K562 (cell line): ENCODE measurements around the gene DHRS11. TPM values are rescaled to one million over a fixed set of nuclear protein-coding genes. Genes with fewer than 3 reads are reported as not detected.

Source experiments
- BCL6 ChIP-seq: fragments of 250-450 bp; sonication (Bioruptor Pico); IDR thresholded peaks from 2 replicates; pipeline ENCODE4 v1.4.0; 2020
- DDX20 ChIP-seq: fragments of 450-650 bp; IDR thresholded peaks from 2 replicates; pipeline ENCODE4 v1.6.1; 2016; ENCODE audit warnings: missing genetic modification characterization, low read depth, mild to moderate bottlenecking, missing compliant biosample characterization, moderate library complexity
- FOSL1 ChIP-seq: fragments of 200-800 bp; sonication (Bioruptor generic); conservative IDR thresholded peaks from 2 replicates; pipeline ENCODE4 v1.6.1; 2016; ENCODE audit warnings: missing genetic modification characterization, missing compliant biosample characterization
- FOXA1 ChIP-seq: fragments of 450-650 bp; IDR thresholded peaks from 2 replicates; pipeline ENCODE4 v1.6.1; 2016; ENCODE audit warnings: mild to moderate bottlenecking, borderline replicate concordance
- KLF1 ChIP-seq: fragments of 450-650 bp; IDR thresholded peaks from 2 replicates; pipeline ENCODE4 v1.6.1; 2016; ENCODE audit warnings: missing genetic modification characterization, missing compliant biosample characterization
- MCM2 ChIP-seq: fragments of 450-650 bp; IDR thresholded peaks from 2 replicates; pipeline ENCODE4 v1.6.1; 2017; ENCODE audit warnings: low read depth, mild to moderate bottlenecking
- NCOA1 ChIP-seq: fragments of 450-650 bp; IDR thresholded peaks from 2 replicates; pipeline ENCODE4 v1.6.1; 2016; ENCODE audit warnings: low read depth
- NCOR1 ChIP-seq: fragments of 450-650 bp; IDR thresholded peaks from 2 replicates; pipeline ENCODE4 v1.6.1; 2016; ENCODE audit warnings: mild to moderate bottlenecking, moderate library complexity
- NFIC ChIP-seq: fragments of 450-650 bp; IDR thresholded peaks from 2 replicates; pipeline ENCODE4 v1.6.1; 2017; ENCODE audit warnings: mild to moderate bottlenecking, inconsistent platforms
- RBM34 ChIP-seq: fragments of 200-400 bp; formaldehyde crosslinking; IDR thresholded peaks from 2 replicates; pipeline ENCODE4 v1.6.1; 2018; ENCODE audit warnings: low read length, borderline replicate concordance; ENCODE audit not compliant: insufficient read depth
- RHOXF2B ChIP-seq: fragments of 250-450 bp; sonication (Bioruptor Pico); conservative IDR thresholded peaks from 2 replicates; pipeline ENCODE4 v1.5.1; 2021
- SMC3 ChIP-seq: conservative IDR thresholded peaks from 2 replicates; pipeline ENCODE4 v1.6.1; 2011; ENCODE audit warnings: low read depth, low read length, improper control_type of control experiment; ENCODE audit not compliant: insufficient read depth
- TARDBP ChIP-seq: fragments of 450-650 bp; IDR thresholded peaks from 2 replicates; pipeline ENCODE4 v1.6.1; 2016
- TGIF2 ChIP-seq: sonication (generic); formaldehyde crosslinking; IDR thresholded peaks from 2 replicates; pipeline ENCODE4 v1.8.1; 2022; ENCODE audit warnings: mild to moderate bottlenecking, missing genetic modification reagents, moderate library complexity
- TOE1 ChIP-seq, 2 experiments: fragments of 450-650 bp in 1 of 2; sonication (generic) in 1 of 2; formaldehyde crosslinking in 1 of 2; IDR thresholded peaks; 2 replicates each; pipeline versions ENCODE4 v1.7.1 to v1.8.0; 2016 to 2022; ENCODE audit warnings: borderline replicate concordance in 2 of 2, mild to moderate bottlenecking in 2 of 2, antibody characterized with exemption in 1 of 2, inconsistent platforms in 1 of 2, low read depth in 1 of 2, missing genetic modification reagents in 1 of 2, moderate library complexity in 1 of 2
- U2AF2 ChIP-seq: fragments of 200-400 bp; formaldehyde crosslinking; optimal IDR thresholded peaks from 2 replicates; pipeline ENCODE3; 2017; ENCODE audit warnings: low read depth, mild to moderate bottlenecking, low read length
- ZNF146 ChIP-seq: IDR thresholded peaks from one replicate; pipeline ENCODE4 v1.6.1; 2018; ENCODE audit warnings: missing compliant biosample characterization; ENCODE audit not compliant: unreplicated experiment
- ZNF431 ChIP-seq: sonication (generic); formaldehyde crosslinking; IDR thresholded peaks from 2 replicates; pipeline ENCODE4 v1.8.0; 2022; ENCODE audit warnings: mild to moderate bottlenecking, missing genetic modification reagents
- ZNF57 ChIP-seq: fragments of 450-650 bp; formaldehyde crosslinking; IDR thresholded peaks from 2 replicates; pipeline ENCODE4 v1.4.0; 2020; ENCODE audit warnings: mild to moderate bottlenecking, moderate library complexity
- ZNF766 ChIP-seq: fragments of 200-800 bp; sonication (Bioruptor generic); conservative IDR thresholded peaks from 2 replicates; pipeline ENCODE4 v1.6.1; 2016; ENCODE audit warnings: missing genetic modification characterization, missing compliant biosample characterization
- ZSCAN32 ChIP-seq: fragments of 450-650 bp; formaldehyde crosslinking; IDR thresholded peaks from 2 replicates; pipeline ENCODE4 v1.4.0; 2020; ENCODE audit warnings: mild to moderate bottlenecking, moderate library complexity
- polyA plus RNA-seq, 8 experiments: library from polyadenylated mRNA; depleted of rRNA in 4 of 8; stranded (reverse) in 5 of 8; unstranded in 3 of 8; fragments of >200 nt; fragmentation: Nextera tagmentation in 2 of 8; fragmentation: Illumina TruSeq in 1 of 8; extraction: Ambion mirVana in 2 of 8; extraction: Trizol in 1 of 8; gene quantifications; 2 replicates each; pipeline versions ENCODE4 v1.2.1 to v1.2.3, GENCODE V29; 2011 to 2014; ENCODE audit warnings: inconsistent platforms in 1 of 8, missing spikeins in 1 of 8
- total RNA-seq, 7 experiments: library from RNA; depleted of rRNA in 6 of 7; stranded (reverse); fragments of >200 nt in 6 of 7; fragmentation: Illumina TruSeq in 2 of 7; extraction: Trizol in 2 of 7; gene quantifications; 2 replicates each; pipeline versions ENCODE4 v1.2.1 to v1.2.3, GENCODE V29; 2011 to 2021; ENCODE audit warnings: low replicate concordance in 1 of 7
- TF ChIP-seq, protein P1 (sequence below), 2 experiments: fragments of 450-650 bp; conservative IDR thresholded peaks; 2 replicates each; pipeline ENCODE4 v1.6.1; 2017; ENCODE audit warnings: mild to moderate bottlenecking in 2 of 2, moderate library complexity in 2 of 2
- TF ChIP-seq, protein P2 (sequence below), 2 experiments: IDR thresholded peaks in 1 of 2; conservative IDR thresholded peaks in 1 of 2; 2 replicates each; pipeline ENCODE4 v1.6.1; 2016; ENCODE audit warnings: low read depth in 2 of 2, mild to moderate bottlenecking in 1 of 2, missing compliant biosample characterization in 1 of 2, missing genetic modification characterization in 1 of 2, moderate library complexity in 1 of 2

The DHRS11 gene
- total and polyA plus RNA-seq, 9 of the 15 experiments (the other 6 are each of a cell fraction or from before 2014, with no cell fraction given), result 15.2 to 123 (median 59.8) TPM

DNA sequence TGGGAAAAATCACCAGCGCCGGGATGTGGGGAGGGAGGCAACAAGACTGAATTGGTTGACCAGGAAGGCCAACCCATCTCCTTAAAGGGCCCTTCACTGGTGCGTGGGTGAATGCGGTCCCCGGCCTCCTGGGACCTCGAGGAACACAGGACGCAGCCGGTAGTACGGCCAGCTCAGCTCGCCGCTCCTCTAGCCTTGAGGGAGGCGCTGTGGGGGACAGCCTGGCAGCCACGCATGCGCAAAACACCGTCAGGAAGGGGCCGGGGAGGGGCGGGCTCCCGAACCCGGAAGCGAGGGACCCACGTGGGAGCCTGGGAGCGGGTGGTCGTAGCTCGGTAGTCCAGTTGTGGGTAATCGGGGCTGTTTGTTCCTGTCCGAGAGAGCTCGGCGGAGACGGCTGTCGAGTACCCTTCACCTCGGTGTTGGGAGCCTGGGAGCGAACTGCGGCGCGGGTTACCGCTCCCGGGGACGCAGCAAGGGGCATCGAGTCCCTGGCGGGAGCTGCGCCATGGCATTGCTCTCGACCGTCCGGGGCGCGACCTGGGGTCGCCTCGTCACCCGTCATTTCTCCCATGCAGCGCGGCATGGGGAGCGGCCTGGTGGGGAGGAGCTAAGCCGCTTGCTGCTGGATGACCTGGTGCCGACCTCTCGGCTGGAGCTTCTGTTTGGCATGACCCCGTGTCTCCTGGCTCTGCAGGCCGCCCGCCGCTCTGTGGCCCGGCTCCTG lies 9.8 kb downstream of the DHRS11 start, which contains the start of gene MRM1 (continued):
- TF ChIP-seq NCOA1 (peak; percentile 70; the same call in 1 of the 2 replicates), ZNF766 (CRISPR knock-in tag) (no peak), FOSL1 (no peak), ZNF57 (CRISPR knock-in tag) (no peak), NCOR1 (no peak), NFIC (no peak), TOE1 (IDR thresholded peaks at IDR 0.05; ENCODE audit: borderline replicate concordance) (peak; percentile 49), TOE1 (CRISPR knock-in tag; IDR thresholded peaks at IDR 0.05; ENCODE audit: borderline replicate concordance, low read depth) (no peak), ZNF146 (CRISPR knock-in tag) (no peak), SMC3 (no peak), RHOXF2B (0 out of 2 replicates have a peak, but pooled peaks have one; percentile 22), TARDBP (0 out of 2 replicates have a peak, but pooled peaks have one; percentile 42), KLF1 (tag) (no peak), DDX20 (tag) (no peak), MCM2 (no peak), FOXA1 (no peak), ZSCAN32 (CRISPR knock-in tag) (no peak), ZNF431 (CRISPR knock-in tag) (0 out of 2 replicates have a peak, but pooled peaks have one; percentile 38), BCL6 (CRISPR knock-in tag) (no peak), TGIF2 (CRISPR knock-in tag) (no peak), RBM34 (no peak), U2AF2 (no peak)
- TF ChIP-seq, protein P1, sequence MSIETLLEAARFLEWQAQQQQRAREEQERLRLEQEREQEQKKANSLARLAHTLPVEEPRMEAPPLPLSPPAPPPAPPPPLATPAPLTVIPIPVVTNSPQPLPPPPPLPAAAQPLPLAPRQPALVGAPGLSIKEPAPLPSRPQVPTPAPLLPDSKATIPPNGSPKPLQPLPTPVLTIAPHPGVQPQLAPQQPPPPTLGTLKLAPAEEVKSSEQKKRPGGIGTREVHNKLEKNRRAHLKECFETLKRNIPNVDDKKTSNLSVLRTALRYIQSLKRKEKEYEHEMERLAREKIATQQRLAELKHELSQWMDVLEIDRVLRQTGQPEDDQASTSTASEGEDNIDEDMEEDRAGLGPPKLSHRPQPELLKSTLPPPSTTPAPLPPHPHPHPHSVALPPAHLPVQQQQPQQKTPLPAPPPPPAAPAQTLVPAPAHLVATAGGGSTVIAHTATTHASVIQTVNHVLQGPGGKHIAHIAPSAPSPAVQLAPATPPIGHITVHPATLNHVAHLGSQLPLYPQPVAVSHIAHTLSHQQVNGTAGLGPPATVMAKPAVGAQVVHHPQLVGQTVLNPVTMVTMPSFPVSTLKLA (conservative IDR thresholded peaks at IDR 0.05), result peak; percentile 95 to 97
- TF ChIP-seq, protein P2, sequence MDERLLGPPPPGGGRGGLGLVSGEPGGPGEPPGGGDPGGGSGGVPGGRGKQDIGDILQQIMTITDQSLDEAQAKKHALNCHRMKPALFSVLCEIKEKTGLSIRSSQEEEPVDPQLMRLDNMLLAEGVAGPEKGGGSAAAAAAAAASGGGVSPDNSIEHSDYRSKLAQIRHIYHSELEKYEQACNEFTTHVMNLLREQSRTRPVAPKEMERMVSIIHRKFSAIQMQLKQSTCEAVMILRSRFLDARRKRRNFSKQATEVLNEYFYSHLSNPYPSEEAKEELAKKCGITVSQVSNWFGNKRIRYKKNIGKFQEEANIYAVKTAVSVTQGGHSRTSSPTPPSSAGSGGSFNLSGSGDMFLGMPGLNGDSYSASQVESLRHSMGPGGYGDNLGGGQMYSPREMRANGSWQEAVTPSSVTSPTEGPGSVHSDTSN (CRISPR knock-in tag; IDR thresholded peaks at IDR 0.05; ENCODE audit: low read depth), result no peak
- TF ChIP-seq, protein P2 (tag; conservative IDR thresholded peaks at IDR 0.05; ENCODE audit: low read depth), result no peak
